Endothelial cell of umbilical vein (primary cell): ENCODE measurements around the gene ALG2. TPM values are rescaled to one million over a fixed set of nuclear protein-coding genes. Genes with fewer than 3 reads are reported as not detected.

Experiments used
- BruUV-seq: library from RNA; stranded (reverse); fragments of 400-500 nt; replicated peaks from 2 replicates; lab custom pipeline; 2021; lab: Mats Ljungman, UMichigan
- CTCF ChIA-PET: fragments of 300-600, 350-600 bp; sonication (Branson Sonifier 250); formaldehyde crosslinking; loops from one replicate; lab custom pipeline; 2021; ENCODE audit warnings: antibody characterized with exemption, inconsistent platforms; lab: Charles Lee
- POLR2A ChIA-PET: fragments of 300-600, 350-600 bp; sonication (Branson Sonifier 250); formaldehyde crosslinking; loops from one replicate; lab custom pipeline; 2021; ENCODE audit warnings: antibody characterized with exemption, inconsistent platforms; lab: Charles Lee
- DNase-seq: peaks from one replicate; pipeline ENCODE4 v3.0.0-alpha.2; 2011; ENCODE audit warnings: low read depth, low spot score
- FAIRE-seq: peaks from 2 replicates; lab custom pipeline; 2011; peaks lifted over from hg19 to GRCh38; lab: Jason Lieb, UNC
- H2AFZ ChIP-seq: 2 replicates; pipeline ENCODE4 v1.6.0; 2012; ENCODE audit warnings: low read depth, low read length, control low read depth, inconsistent platforms
- H3K27ac ChIP-seq: 2 replicates; pipeline ENCODE4 v1.5.1; 2011; ENCODE audit warnings: low read depth, mild to moderate bottlenecking, control low read depth, low read length, moderate library complexity; ENCODE audit not compliant: insufficient read depth
- H3K27me3 ChIP-seq, 2 experiments: 2 replicates each; pipeline versions ENCODE4 v1.6.0 to v1.6.1; 2011; ENCODE audit warnings: low read length in 2 of 2, mixed read lengths in 1 of 2; ENCODE audit not compliant: control insufficient read depth in 2 of 2, insufficient read depth in 2 of 2
- H3K36me3 ChIP-seq, 2 experiments: 2 replicates in 1 of 2; 3 replicates in 1 of 2; pipeline ENCODE4 v1.5.1; 2011; ENCODE audit warnings: low read length in 2 of 2, mild to moderate bottlenecking in 1 of 2, moderate library complexity in 1 of 2; ENCODE audit not compliant: control insufficient read depth in 2 of 2, insufficient read depth in 2 of 2; ENCODE audit errors: extremely low read depth in 1 of 2
- H3K4me1 ChIP-seq: 3 replicates; pipeline ENCODE4 v1.5.1; 2011; ENCODE audit warnings: mild to moderate bottlenecking, low read length; ENCODE audit not compliant: control insufficient read depth, insufficient read depth; ENCODE audit errors: extremely low read depth
- H3K4me2 ChIP-seq: 2 replicates; pipeline ENCODE4 v1.6.1; 2011; ENCODE audit warnings: low read length, control low read depth, mixed read lengths; ENCODE audit not compliant: insufficient read depth
- H3K4me3 ChIP-seq, 3 experiments: fragments of 200-600 bp in 1 of 3; sonication (generic), shearing (Covaris generic) in 1 of 3; replicated peaks in 1 of 3; 2 replicates each; pipeline ENCODE4 v1.5.1; 2011 to 2016; ENCODE audit warnings: control low read depth in 3 of 3, low read length in 3 of 3, mild to moderate bottlenecking in 2 of 3, inconsistent platforms in 1 of 3, low read depth in 1 of 3, moderate library complexity in 1 of 3; ENCODE audit not compliant: insufficient read depth in 1 of 3
- H3K79me2 ChIP-seq: 2 replicates; pipeline ENCODE4 v1.6.0; 2012; ENCODE audit warnings: low read length, inconsistent platforms; ENCODE audit not compliant: control insufficient read depth, insufficient read depth
- H3K9ac ChIP-seq: replicated peaks from 2 replicates; pipeline ENCODE3; 2011; ENCODE audit warnings: low read length, control low read depth; ENCODE audit not compliant: insufficient read depth; ENCODE audit errors: extremely low read depth
- H3K9me1 ChIP-seq: replicated peaks from 3 replicates; pipeline ENCODE4 v1.6.0; 2011; ENCODE audit warnings: mild to moderate bottlenecking, low read length; ENCODE audit not compliant: control insufficient read depth, insufficient read depth; ENCODE audit errors: extremely low read depth
- H3K9me3 ChIP-seq: replicated peaks from 2 replicates; pipeline ENCODE4 v1.5.1; 2012; ENCODE audit warnings: low read length, inconsistent platforms; ENCODE audit not compliant: control insufficient read depth, insufficient read depth
- H4K20me1 ChIP-seq: replicated peaks from 2 replicates; pipeline ENCODE3; 2011; ENCODE audit warnings: mild to moderate bottlenecking, low read length; ENCODE audit not compliant: control insufficient read depth, insufficient read depth; ENCODE audit errors: extremely low read depth
- CTCF ChIP-seq, 2 donors: IDR thresholded peaks; 1 replicate in 1 of 2; 2 replicates in 1 of 2; pipeline ENCODE4 v1.5.1; 2011; ENCODE audit warnings: low read length in 2 of 2, mild to moderate bottlenecking in 2 of 2, moderate library complexity in 2 of 2, control low read depth in 1 of 2, inconsistent platforms in 1 of 2, low read depth in 1 of 2; ENCODE audit not compliant: insufficient read depth in 1 of 2; ENCODE audit errors: extremely low read depth in 1 of 2
- EZH2 ChIP-seq: IDR thresholded peaks from 2 replicates; pipeline ENCODE4 v1.6.1; 2012; ENCODE audit warnings: borderline replicate concordance, low read depth, mild to moderate bottlenecking, moderate library complexity, low read length, inconsistent platforms; ENCODE audit not compliant: severe bottlenecking
- POLR2A ChIP-seq: IDR thresholded peaks from 2 replicates; pipeline ENCODE4 v1.6.1; 2012; ENCODE audit warnings: low read depth, mild to moderate bottlenecking, control low read depth, low read length
- POLR2AphosphoS5 ChIP-seq: IDR thresholded peaks from 2 replicates; pipeline ENCODE4 v1.6.1; 2012; ENCODE audit warnings: low read depth, mild to moderate bottlenecking, control low read depth, low read length, moderate library complexity; ENCODE audit not compliant: insufficient read depth
- dilution Hi-C: fragments of 300-500 bp; cut with MboI; formaldehyde crosslinking; loops from one replicate; pipeline ENCODE4 v1.15.0; 2019; ENCODE audit warnings: low sequenced_read_pairs; ENCODE audit not compliant: extremely low pct_ligation_motif_present
- intact Hi-C: fragments of 100-400 bp; cut with micrococcal nuclease; formaldehyde crosslinking; loops from one replicate; pipeline ENCODE4 v1.10.0; 2022
- polyA plus RNA-seq, 4 experiments: library from polyadenylated mRNA; depleted of rRNA in 3 of 4; stranded (reverse) in 3 of 4; unstranded in 1 of 4; fragments of >200 nt; gene quantifications; 2 replicates each; pipeline versions ENCODE4 v1.2.1 to v1.2.3, GENCODE V29; 2011 to 2012; ENCODE audit warnings: missing spikeins in 1 of 4
- total RNA-seq: library from RNA; stranded (reverse); gene quantifications from 2 replicates; pipeline ENCODE4 v1.2.3, GENCODE V29; 2021

ALG2 gene
- total and polyA plus RNA-seq, 2 donors (not counting 3 experiments of a cell fraction or from before 2014, with no cell fraction given) = 32.4 to 40.7 TPM

GRCh38 chr9:99234618-99235017 is 12.9 kb upstream of the ALG2 start:
- no peak for FAIRE-seq
- BruUV-seq = no TSS peak

GRCh38 chr9:99231711-99232110 is 10.0 kb upstream of the ALG2 start:
- H3K4me1 ChIP-seq = no peaks in the 10 kb centered on the region
- no TSS peak for BruUV-seq
- no peak for DNase-seq
- H3K27ac ChIP-seq = no peak overlapping the region
- ChIA-PET POLR2A (interaction anchor here (1.6 kb wide), 1 partner anchor 9 kb away, joined by 11 read pairs; the partner anchor contains the start of genes ALG2 and SEC61B), CTCF (interaction anchor here (0.7 to 4.4 kb wide), 17 partner anchors 9 to 1093 kb away, joined by 3 to 43 read pairs (median 3); partner anchors contain the start of genes ALG2 and SEC61B)
- peaks cover 3% of the 10 kb centered on the region for H4K20me1 ChIP-seq
- H3K4me2 ChIP-seq = no peak overlapping the region
- no peaks in the 10 kb centered on the region for H3K9me3 ChIP-seq
- peaks cover 11% of the 10 kb centered on the region for H3K79me2 ChIP-seq
- H3K9me1 ChIP-seq = no peaks in the 10 kb centered on the region
- FAIRE-seq = no peak
- H2AFZ ChIP-seq = no peak overlapping the region
- no peaks in the 10 kb centered on the region for H3K27me3 ChIP-seq
- no peak overlapping the region for H3K4me3 ChIP-seq
- TF ChIP-seq EZH2 (no peak), CTCF (IDR thresholded peaks at IDR 0.05; ENCODE audit: extremely low read depth in 1 of 2, insufficient read depth in 1 of 2, low read depth in 1 of 2, low read length in 2 of 2) (peak; percentile 45 to 55)
- H3K9ac ChIP-seq = no peak overlapping the region
- H3K36me3 ChIP-seq = peaks cover 8 to 29% of the 10 kb centered on the region in 2 experiments
- dilution Hi-C loops (no loop called here), intact Hi-C loops (no loop called here)

More at GRCh38 chr9:99234618-99235017, 12.9 kb upstream of the ALG2 start:
- Histone ChIP-seq H3K4me3 (no peak overlapping the region), H3K9me3 (no peaks in the 10 kb centered on the region), H3K9me1 (no peaks in the 10 kb centered on the region), H3K27me3 (no peaks in the 10 kb centered on the region), H4K20me1 (no peaks in the 10 kb centered on the region), H2AFZ (no peak overlapping the region), H3K27ac (no peak overlapping the region), H3K36me3 (peaks cover 3 to 13% of the 10 kb centered on the region in 2 experiments), H3K9ac (no peak overlapping the region), H3K4me1 (no peaks in the 10 kb centered on the region), H3K79me2 (no peaks in the 10 kb centered on the region), H3K4me2 (no peak overlapping the region)
- intact Hi-C loops (no loop called here), dilution Hi-C loops (no loop called here)
- TF ChIP-seq POLR2A (no peak), POLR2AphosphoS5 (no peak)
- ChIA-PET CTCF (interaction anchor here (4.4 kb wide), 1 partner anchor 13 kb away, joined by 43 read pairs; the partner anchor contains the start of genes ALG2 and SEC61B), POLR2A (interaction anchor here (2.7 kb wide), 1 partner anchor 13 kb away, joined by 9 read pairs; the partner anchor contains the start of genes ALG2 and SEC61B)
- DNase-seq = no peak
